Skin epidermis (tissue), 12 donors: ENCODE results near the gene SYNE3.

ENCODE experiments used
- H3K27ac ChIP-seq, 21 experiments: fragments of 200-600 bp; sonication (generic) in 11 of 21; one replicate each; pipeline ENCODE4 v1.5.0; 2020; ENCODE audit warnings: mild to moderate bottlenecking in 3 of 21, inconsistent platforms in 2 of 21, moderate library complexity in 2 of 21
- H3K4me3 ChIP-seq, 7 experiments: fragments of 200-600 bp; sonication (generic) in 2 of 7; one replicate each; pipeline ENCODE4 v1.5.0; 2020; ENCODE audit warnings: inconsistent platforms in 2 of 7, mild to moderate bottlenecking in 2 of 7, moderate library complexity in 1 of 7

The SYNE3 gene

DNA sequence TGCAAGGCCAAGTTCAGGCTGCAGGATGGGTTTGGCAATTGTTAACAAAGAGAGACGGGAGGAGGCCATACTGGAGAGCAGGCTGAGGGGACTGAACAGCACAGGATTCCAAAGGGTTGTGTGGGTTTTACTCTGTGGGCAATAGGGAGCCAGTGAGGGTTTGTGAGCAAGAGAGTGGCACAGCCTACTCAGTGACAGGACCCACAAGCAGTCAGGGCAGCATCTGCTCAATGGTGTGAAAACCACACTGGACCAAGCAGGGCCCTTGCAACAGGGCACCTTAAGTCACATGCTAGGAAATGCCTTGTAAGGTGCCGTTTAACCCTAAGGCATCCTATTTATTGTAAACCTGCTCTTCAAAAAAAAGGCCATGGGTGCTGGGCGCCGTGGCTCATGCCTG lies 22.0 kb downstream of the SYNE3 start:
- Histone ChIP-seq H3K27ac (peak overlapping the region in 8 of 21 experiments; percentile 4 to 86 (median 66)), H3K4me3 (no peak overlapping the region)

DNA sequence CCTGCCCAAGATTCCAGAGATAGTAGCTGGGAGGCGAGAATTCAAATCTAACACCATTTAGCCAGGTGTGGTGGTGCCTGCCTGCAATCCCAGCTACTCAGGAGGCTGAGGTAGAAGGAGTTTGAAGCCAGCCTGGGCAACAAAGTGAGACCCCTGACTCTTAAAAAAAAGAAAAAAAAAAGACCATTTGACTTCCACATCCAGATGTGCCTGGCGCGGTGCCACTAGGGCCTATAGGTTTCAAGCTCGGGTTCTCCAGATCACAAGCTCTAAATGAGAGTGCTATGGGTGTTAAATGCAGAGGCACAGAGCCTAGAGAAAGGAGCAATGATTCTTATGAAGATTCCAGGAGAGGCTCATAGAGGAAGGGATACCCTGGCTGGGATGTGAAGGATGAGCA lies 22.5 kb downstream of the SYNE3 start:
- Histone ChIP-seq H3K4me3 (no peak overlapping the region), H3K27ac (peak overlapping the region in 7 of 21 experiments; percentile 4 to 86 (median 11))

DNA sequence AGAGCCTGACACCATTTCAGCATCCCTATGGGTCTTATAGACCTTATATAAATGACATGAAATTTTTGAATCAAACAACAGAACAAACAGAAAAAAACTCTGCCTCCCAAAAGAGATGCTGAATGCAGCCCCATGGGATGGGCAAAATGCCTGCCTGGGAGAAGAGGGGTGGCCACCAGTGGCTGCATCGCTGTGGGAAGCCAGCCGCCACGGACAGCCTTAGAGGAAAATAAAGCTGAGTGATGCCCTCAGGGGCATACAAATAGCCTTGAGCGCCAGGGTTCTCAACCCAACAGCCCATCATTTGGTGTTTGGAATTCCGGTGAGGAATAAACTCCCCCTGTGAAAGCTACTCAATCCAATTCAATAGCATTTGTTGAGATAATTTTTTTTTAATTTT lies 22.9 kb downstream of the SYNE3 start:
- H3K4me3 ChIP-seq, result no peak overlapping the region
- H3K27ac ChIP-seq, result peak overlapping the region in 3 of 21 experiments; percentile 9 to 86 (median 11)

DNA sequence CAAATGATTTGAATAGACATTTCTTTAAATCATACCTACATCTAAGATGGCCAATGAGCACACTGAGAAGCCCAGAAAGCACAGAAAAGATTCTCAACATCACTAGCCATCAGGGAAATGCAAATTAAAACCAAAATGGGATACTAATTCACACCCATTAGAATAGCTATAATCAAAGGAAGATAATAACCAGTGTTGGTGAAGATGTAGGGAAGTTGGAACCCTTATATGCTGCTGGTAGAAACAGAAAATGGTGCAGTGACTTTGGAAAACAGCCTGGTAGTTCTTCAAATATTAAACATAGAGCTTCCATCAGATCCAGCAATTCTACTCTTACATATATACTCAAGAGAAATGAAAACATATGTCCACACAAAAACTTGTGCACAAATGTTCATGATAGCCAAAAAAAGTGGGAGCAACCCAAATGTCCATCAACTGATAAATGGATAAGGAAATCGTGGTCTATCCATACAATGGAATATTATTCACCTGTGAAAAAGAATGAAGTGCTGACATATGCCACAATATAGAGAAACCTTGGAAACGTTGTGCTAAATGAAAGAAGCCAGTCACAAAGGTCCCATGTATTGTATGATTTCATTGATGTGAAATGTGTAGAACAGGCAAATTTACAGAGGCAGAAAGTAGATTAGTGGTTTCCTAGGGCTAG lies 24.4 kb downstream of the SYNE3 start:
- H3K4me3 ChIP-seq, result no peak overlapping the region
- peak overlapping the region in 1 of 21 experiments; percentile 22 for H3K27ac ChIP-seq

DNA sequence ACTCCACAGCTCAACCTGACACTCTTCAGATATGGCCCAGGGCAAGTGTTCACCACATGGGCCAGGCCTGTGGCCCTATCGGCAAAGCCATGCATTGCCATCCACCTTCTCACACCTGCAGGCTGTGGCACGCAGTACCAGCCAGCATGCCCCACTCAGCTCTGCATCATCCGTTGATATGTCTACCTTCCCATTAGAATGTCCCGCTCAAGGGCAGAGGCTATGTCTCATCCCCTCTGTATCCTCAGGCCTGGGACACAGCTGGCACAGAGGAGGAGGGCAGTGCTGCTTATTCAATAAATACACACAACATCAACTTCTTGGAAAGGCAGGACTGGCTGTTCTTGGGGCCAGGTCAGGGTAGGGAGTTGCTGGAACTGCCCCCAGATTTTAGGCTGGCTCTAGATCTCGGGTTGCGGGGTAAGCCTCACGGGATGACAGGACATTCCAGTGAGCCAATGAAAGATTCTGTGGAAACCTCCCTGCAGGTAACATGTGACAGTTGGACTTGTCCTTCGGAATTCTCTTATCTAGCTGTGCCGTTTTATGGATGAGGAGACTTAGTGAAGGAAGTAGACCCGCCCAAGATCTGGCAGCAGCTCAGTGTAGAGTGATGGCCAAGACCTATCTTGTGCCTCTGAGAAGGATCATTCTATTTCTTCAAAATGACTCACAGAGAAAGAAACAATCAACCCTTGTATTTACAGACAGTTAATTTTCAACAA lies 25.6 kb downstream of the SYNE3 start:
- Histone ChIP-seq H3K27ac (peak overlapping the region in 9 of 21 experiments; percentile 14 to 66 (median 25)), H3K4me3 (no peak overlapping the region)

DNA sequence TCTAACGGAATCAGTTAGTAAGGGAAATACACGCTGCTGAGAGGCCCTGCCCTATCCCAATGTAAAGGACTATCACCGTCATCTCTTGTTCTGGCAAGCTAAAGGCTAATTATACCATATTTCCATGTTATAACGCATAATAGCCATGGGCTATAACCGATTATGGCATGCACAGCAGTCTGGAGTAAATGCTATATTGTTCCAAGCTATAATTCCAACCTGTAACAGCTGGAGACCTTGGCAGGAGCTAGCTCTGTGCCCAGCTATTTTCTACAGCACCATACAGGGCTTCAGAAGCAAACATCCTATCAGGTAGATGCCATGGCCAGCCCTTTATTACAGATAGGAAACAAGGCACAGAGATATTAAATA lies 26.3 kb downstream of the SYNE3 start:
- no peak overlapping the region for H3K4me3 ChIP-seq
- H3K27ac ChIP-seq, result peak overlapping the region in 12 of 21 experiments; percentile 14 to 74 (median 54)

DNA sequence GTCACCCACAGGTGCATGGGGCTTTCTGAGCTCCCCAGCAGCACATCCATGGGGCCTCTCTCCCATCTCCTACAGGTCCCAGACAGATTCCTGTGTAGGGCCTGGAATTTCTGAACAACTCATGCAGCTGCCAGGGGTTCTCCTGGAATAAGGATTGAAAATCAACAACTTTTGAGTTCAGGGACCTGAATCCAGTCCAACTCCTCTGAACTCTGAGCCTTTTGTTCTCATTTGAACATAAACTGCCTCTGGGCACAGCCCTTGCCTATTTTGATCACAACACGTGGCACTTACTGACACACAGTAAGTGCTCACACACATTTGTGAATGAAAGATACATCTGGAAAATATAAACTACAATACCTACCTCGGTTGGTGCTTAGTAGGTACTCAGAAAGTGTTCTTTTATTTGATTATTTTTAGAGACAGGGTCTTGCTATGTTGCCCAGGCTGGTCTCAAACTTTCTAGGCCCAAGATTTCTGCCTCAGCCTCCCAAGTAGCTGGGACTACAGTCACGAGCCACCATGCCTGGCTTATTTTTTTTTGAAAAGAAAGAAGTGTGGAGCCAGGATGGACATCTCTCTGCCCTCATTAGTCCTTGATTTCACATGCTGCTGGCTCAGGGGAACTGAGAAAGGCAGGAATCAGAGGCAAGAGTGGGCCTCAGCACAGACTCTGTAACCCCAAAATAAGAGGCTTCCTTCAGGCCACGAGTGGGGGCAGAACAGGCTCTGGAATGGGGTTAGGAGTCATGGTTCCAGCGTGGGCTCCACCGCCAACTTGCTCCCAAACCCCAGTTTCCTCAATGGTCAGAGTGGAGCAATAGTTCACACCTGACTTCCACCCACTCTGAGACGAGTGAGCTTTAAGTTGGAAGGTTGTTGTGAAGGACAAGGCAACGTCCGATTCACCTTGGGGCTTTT lies 27.0 kb downstream of the SYNE3 start:
- Histone ChIP-seq H3K4me3 (no peak overlapping the region), H3K27ac (peak overlapping the region in 16 of 21 experiments; percentile 4 to 74 (median 56))

DNA sequence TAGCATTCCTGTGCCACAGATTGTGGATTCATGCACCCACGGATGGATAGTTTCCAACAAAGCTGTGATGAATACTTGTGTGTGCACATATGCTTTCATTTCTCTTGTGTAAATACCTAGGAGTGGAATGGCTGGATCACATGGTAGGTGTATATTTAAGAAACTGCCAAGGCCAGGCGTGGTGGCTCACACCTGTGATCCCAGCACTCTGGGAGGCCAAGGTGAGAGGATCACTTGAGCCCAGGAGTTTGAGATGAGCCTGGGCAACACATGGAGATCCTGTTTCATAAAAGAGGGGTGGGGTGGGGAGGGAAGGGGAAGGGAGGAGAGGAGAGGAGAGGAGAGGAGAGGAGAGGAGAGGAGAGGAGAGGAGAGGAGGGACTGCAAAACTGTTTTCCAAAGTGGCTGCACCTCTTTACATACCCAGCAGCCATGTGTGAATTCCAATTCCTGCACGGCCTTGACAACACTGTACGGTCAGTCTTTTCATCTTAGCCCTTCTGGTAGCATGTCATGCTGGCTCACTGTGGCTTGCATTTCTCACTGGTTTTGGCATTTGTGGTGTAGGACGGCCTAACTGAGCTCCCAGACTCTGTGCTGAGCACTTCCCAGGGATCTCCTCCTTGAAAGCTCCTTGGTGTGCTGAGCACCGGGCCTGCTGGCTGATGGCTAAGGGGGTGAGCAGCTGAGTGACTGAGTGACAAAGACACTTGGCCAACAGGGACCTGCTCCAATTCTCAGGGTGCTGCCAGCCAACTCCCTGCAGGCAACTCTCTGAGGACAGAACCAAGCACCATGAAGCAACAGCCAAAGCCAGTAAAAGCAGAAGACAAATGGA lies 27.9 kb downstream of the SYNE3 start:
- Histone ChIP-seq H3K27ac (peak overlapping the region in 16 of 21 experiments; percentile 3 to 74 (median 56)), H3K4me3 (no peak overlapping the region)

DNA sequence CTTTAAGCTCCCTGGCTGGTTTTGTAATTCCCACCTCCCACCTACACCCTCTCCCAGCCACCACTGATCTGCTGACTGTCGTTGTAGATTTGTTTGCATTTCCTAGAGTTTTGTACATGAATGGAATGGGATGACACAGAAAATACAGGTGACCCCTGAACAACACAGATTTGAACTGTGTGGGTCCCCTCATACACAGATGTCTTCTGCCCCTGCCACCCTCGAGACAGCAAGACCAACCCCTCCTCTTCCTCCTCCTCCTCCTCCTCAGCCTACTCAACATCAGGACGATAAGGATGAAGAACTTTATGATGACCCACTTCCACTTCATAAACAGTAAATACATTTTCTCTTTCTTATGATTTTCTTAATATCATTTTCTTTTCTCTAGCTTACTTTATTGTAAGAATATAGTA lies 28.8 kb downstream of the SYNE3 start:
- Histone ChIP-seq H3K27ac (peak overlapping the region in 2 of 21 experiments; percentile 32 to 64), H3K4me3 (no peak overlapping the region)

DNA sequence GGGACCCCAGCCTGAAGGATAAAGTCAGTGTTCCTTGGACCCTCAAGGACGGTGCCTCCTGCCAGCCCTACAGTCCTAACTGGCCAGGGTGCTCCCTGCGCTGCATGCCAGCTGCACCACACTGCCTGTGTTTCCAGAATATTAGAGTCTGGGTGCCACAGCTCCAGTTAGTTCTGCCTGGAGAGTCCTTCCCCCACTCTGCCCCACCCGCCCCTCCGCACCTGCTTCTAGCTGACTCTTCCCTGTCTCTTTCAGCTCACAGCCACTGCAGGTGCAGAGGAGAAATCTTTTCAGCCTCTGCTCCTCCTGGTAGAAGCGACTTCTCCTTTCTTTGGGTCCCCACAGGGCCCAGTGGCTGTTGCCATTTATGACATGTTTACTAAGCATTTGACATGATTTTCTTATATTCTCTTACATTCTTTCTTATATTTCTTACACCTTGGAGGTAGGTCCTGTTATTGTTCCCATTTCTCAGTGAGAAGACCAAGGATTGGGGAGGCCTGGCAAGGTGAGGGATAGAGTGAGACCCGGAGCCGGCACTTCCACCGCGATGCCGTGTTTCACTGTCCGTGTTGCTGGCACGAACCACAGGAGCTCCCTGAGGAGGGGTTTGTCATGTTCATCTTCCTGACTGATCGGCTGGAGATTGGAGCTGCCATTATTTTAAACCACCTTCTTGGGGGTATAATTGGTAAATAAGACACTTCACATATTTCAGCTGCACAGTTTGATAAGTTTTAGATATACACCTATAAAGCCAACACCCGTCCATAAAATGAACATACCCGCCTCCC lies 29.4 kb downstream of the SYNE3 start:
- no peak overlapping the region for H3K4me3 ChIP-seq
- peak overlapping the region in 7 of 21 experiments; percentile 1 to 89 (median 43) for H3K27ac ChIP-seq

DNA sequence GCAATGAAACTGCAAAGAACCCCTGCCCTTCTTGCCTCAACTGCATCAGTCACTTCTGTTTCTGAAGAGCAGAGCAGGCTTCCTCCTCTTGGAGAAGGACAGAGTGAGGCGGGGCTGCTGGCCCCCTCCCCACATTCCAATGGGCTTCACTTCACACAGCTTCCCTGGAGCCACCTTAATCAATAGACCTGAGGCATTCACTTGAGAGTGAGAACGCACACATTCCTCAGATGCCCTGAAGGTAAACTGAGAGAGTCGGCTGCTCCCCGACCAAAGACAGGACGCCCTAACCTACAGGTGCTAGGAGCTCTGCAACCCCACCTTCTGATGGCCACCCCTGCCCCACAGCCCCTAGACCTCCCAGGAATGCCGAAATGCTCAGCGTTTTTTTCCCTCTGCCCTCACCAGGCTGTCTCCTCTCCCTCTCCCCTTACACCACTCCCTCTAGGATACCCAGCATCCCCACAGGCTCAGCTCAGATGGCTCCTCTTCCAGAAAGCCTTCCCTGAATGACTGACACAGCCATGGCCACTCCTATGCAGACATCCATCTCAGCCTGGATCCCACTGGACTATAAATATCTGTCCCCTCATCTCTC lies 31.1 kb downstream of the SYNE3 start:
- H3K4me3 ChIP-seq, result no peak overlapping the region
- H3K27ac ChIP-seq, result peak overlapping the region in 12 of 21 experiments; percentile 16 to 89 (median 71)

DNA sequence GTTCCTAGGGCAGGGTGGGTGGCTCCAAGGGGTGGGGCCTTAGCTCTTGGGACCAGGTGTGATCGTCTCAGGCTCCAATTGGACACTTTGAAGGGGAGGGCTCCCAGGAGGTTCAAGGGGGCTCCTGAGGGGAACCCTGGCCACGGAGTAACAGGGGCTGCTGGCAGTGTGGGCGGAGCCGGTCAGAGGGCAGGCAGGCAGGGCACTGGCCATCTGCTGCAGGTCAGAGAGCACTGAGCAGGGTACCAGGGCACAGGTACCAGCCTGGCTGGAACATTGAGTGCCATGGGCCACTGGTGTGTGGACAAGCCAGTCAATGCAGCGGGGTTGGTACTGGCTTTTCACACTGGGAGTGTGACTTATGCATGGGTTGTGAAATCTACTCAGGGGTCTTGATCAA lies 32.2 kb downstream of the SYNE3 start:
- peak overlapping the region in 17 of 21 experiments; percentile 7 to 89 (median 68) for H3K27ac ChIP-seq

DNA sequence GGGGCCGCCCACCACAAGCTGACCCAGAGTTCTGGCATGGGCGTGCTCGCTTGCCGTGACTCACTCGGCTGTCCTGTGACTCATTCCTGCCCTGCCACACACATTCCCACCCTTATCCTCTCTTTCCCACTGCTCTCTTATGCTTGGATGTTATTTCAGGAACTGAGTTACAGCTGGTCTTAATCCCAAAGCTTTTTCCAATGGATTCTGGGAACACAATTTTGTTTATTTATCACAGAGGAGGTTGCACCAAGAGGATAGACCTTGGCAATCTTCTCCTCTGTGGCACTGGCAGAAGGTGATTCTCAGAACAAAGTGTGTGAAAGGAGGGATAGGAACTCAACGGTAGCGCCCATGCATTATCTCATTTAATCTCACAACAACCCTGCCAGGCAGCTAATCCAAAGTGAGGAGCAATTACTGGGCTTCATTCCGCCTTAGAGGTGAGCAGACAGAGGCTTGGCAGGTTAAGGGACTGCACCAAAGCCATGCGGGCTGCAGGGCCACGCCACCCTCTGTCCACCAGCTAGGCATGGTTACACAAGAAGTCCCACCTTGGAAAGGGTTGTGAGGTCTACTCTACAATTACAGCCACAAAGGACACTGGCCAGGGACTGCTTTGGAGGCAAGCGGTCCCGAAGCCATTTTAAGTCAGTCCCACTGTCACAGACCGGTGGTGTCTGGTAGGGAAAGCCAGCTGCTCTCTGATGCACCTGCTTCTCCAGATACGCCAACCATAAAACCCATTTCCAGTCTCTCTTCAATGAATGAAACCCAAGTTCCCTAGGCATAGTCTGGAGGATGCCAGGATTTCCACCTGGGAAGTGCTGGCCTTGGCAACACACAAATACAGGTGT lies 32.9 kb downstream of the SYNE3 start:
- no peak overlapping the region for H3K4me3 ChIP-seq
- H3K27ac ChIP-seq, result peak overlapping the region in 19 of 21 experiments; percentile 14 to 89 (median 72)

More for the DNA sequence above, 32.2 kb downstream of the SYNE3 start:
- H3K4me3 ChIP-seq, result no peak overlapping the region

DNA sequence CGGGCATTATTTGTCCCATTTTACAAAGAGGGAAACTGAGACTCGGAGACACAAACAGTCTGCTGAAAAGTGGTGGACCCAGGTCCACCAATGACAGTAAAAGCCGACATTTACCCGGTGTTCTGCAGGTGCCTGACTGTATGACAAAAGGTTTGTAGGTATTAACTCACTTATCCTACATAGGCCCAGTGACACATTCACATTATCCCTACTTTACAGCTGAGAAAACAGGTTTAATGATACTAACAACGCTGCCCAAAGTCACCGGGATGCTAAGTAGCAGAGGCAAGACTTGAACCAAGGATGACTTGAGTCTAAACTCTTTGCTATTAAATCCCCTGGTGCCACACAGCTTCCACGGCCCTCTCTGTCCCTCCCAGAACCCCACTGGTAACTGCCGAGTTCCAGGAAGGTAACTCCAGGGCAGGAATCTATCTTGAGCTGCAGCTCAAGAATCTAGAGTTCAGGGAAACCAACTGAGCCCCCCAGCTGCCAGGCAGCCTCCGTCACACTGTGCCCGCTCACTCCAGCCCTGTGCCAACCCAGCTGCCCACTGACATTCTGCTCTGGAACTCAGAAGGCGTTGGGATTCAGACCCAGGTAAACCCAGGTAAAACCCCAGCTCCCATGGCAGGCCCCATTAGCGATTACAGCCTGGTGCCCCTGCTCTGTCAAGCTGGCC lies 33.7 kb downstream of the SYNE3 start:
- Histone ChIP-seq H3K27ac (peak overlapping the region in 19 of 21 experiments; percentile 16 to 89 (median 74)), H3K4me3 (no peak overlapping the region)

DNA sequence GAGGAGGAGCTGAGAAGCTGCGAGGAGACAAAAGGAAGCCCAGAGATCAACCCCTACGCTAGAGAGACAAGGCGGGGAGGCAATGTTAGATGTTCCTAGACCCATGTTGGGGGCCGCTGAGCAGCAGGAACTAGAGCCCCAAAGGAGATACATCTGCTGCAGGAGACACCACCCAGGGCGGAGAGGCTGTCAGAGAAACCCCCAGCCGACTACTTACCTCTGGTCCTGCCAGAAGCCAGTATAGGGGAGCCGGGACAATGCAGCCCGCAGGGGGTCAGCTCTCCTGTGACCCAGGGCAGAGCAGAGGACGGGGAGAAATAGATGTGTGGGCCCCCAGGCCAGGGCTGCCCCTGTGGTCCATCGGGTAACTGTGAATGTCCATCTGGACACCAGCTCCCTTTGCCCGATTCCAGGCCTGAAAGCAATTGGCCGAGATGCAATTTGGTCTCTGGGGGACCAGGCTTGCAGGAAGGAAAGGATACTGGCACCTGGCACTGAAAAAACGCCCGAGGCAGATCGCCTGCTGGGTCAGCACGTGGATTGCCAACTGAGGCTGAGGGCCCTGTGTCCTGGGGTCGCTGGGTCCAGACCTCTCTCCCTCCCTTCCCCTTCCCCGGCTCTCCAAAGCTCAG lies 34.9 kb downstream of the SYNE3 start:
- Histone ChIP-seq H3K27ac (peak overlapping the region in 18 of 21 experiments; percentile 2 to 89 (median 74)), H3K4me3 (no peak overlapping the region)

DNA sequence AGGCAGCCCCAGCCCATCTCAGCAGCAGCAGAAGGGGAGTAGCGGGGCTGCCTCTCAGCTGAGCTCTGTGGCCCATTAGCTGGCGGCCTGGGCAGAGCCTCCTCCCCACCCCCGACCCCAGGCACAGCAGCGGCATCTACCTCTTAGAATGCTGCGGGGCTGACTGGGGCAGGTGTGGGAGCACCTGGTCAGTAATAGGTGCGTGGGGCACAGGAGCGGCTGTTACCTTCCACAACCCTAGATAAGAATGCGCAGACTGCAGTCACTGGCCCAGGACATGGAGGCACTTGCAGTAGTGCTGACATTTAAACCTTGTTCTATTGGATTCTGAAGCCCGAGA lies 35.6 kb downstream of the SYNE3 start:
- Histone ChIP-seq H3K27ac (peak overlapping the region in 20 of 21 experiments; percentile 11 to 89 (median 74)), H3K4me3 (no peak overlapping the region)
